Astrocyte (in vitro differentiated cells and primary cell): ENCODE measurements around the gene LCE1F. TPM values are rescaled to one million over a fixed set of nuclear protein-coding genes. Genes with fewer than 3 reads are reported as not detected.

Experiments
- DNase-seq: peaks from one replicate; pipeline ENCODE4 v3.0.0-alpha.2; 2010; ENCODE audit warnings: low read depth
- FAIRE-seq: peaks from 2 replicates; lab custom pipeline; 2011; peaks lifted over from hg19 to GRCh38; lab: Jason Lieb, UNC
- H2AFZ ChIP-seq: 2 replicates; pipeline ENCODE4 v1.6.0; 2012; ENCODE audit warnings: low read depth, low read length, inconsistent platforms
- H3K27ac ChIP-seq: 2 replicates; pipeline ENCODE4 v1.5.1; 2011; ENCODE audit warnings: low read depth, low read length, inconsistent platforms
- H3K27me3 ChIP-seq: 2 replicates; pipeline ENCODE4 v1.6.0; 2011; ENCODE audit warnings: low read length, inconsistent platforms; ENCODE audit not compliant: insufficient read depth
- H3K36me3 ChIP-seq: 2 replicates; pipeline ENCODE4 v1.5.1; 2011; ENCODE audit warnings: low read length, inconsistent platforms; ENCODE audit not compliant: insufficient read depth
- H3K4me1 ChIP-seq: 2 replicates; pipeline ENCODE4 v1.5.1; 2011; ENCODE audit warnings: low read length, inconsistent platforms; ENCODE audit not compliant: insufficient read depth
- H3K4me2 ChIP-seq: 2 replicates; pipeline ENCODE4 v1.6.0; 2012; ENCODE audit warnings: low read length, inconsistent platforms
- H3K4me3 ChIP-seq: 2 replicates; pipeline ENCODE4 v1.5.1; 2011; ENCODE audit warnings: low read depth, mild to moderate bottlenecking, low read length, inconsistent platforms; ENCODE audit not compliant: insufficient read depth
- H3K79me2 ChIP-seq: 2 replicates; pipeline ENCODE4 v1.6.0; 2012; ENCODE audit warnings: mild to moderate bottlenecking, low read length, inconsistent platforms; ENCODE audit not compliant: insufficient read depth
- H3K9ac ChIP-seq: 2 replicates; pipeline ENCODE4 v1.6.0; 2012; ENCODE audit warnings: mild to moderate bottlenecking, low read length, inconsistent platforms
- H3K9me3 ChIP-seq: 2 replicates; pipeline ENCODE4 v1.5.1; 2012; ENCODE audit warnings: low read depth, mild to moderate bottlenecking, low read length, inconsistent platforms; ENCODE audit not compliant: insufficient read depth
- H4K20me1 ChIP-seq: 2 replicates; pipeline ENCODE4 v1.6.0; 2012; ENCODE audit warnings: low read length, inconsistent platforms; ENCODE audit not compliant: insufficient read depth
- H3K27ac Mint-ChIP-seq: one replicate; pipeline ENCODE4 v1.8.0; 2021; ENCODE audit warnings: mild to moderate bottlenecking, mixed read lengths; ENCODE audit not compliant: unreplicated experiment
- H3K27me3 Mint-ChIP-seq: one replicate; pipeline ENCODE4 v1.8.0; 2021; ENCODE audit warnings: low read depth, mixed read lengths; ENCODE audit not compliant: unreplicated experiment
- H3K36me3 Mint-ChIP-seq: one replicate; pipeline ENCODE4 v1.8.0; 2021; ENCODE audit warnings: low read depth, mixed read lengths; ENCODE audit not compliant: unreplicated experiment
- H3K4me1 Mint-ChIP-seq: one replicate; pipeline ENCODE4 v1.8.0; 2021; ENCODE audit warnings: low read depth, mixed read lengths; ENCODE audit not compliant: unreplicated experiment
- H3K4me3 Mint-ChIP-seq: one replicate; pipeline ENCODE4 v1.8.0; 2021; ENCODE audit warnings: mild to moderate bottlenecking, moderate library complexity, mixed read lengths; ENCODE audit not compliant: unreplicated experiment
- H3K9me3 Mint-ChIP-seq: one replicate; pipeline ENCODE4 v1.8.0; 2021; ENCODE audit warnings: mild to moderate bottlenecking, mixed read lengths; ENCODE audit not compliant: unreplicated experiment
- EZH2 ChIP-seq: IDR thresholded peaks from 2 replicates; pipeline ENCODE4 v1.6.1; 2012; ENCODE audit warnings: mild to moderate bottlenecking, low read length, inconsistent platforms; ENCODE audit not compliant: insufficient read depth
- total RNA-seq: library from RNA; stranded (reverse); gene quantifications from 2 replicates; pipeline ENCODE4 v1.2.1, GENCODE V29; 2021
- TF ChIP-seq, protein P1 (sequence below): IDR thresholded peaks from 2 replicates; pipeline ENCODE4 v1.5.1; 2011; ENCODE audit warnings: low read depth, mild to moderate bottlenecking, inconsistent platforms, low read length, moderate library complexity; ENCODE audit not compliant: insufficient read depth

Gene LCE1F
- total RNA-seq, 1 donor from 2014 or later: not detected

DNA sequence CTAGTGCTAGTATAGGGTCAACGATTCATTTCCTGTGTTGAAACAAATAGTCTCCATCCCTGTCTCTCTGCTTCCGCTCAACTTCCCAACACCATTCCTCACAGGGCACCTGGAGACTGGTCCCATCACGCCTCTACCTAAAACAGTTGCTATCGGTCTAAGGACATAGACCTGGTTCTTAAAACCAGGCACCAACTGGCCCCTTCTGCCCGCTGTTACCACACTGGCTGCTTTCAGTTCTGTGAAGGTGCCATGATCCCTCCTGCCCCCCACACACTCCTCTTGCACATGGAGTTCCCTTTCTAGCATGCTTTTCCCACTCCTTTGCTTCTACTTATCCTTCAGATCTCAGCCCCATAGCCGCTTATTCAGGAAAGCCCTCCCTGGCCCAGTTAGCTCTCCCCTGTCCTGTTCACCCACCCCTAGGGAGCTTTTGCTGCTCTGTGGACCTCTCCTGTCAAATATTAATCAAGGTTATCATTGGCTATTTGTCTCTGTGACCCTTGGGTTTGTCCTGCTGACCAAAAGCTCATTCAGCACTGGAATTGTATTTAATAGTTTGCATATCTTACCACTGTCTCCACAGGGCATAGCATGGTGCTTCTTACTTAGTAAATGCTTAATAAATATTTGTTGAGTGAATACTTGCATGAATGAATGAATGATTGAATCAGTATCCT is 29.0 kb upstream of the LCE1F start:
- no peak overlapping the region for H2AFZ ChIP-seq
- H4K20me1 ChIP-seq: no peaks in the 10 kb centered on the region

DNA sequence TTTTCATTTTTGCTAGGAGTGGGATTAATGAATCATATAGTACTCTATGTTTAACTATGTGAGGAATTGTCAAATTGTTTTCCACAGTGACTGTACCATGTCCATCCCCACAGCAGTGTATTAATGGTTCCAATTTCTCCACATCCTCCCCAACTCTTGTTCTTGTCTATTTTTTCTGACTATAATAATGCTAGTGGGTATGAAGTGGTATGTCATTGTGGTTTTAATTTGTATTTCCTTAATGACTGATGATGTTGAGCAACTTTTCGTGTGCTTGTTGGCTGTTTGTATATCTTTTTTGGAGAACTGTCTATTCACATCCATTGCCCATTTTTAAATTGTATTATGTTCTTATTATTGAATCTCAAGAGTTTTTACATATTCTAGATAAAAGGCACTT is 27.1 kb upstream of the LCE1F start:
- H3K9me3 ChIP-seq: no peaks in the 10 kb centered on the region

More for the DNA sequence above, 29.0 kb upstream of the LCE1F start:
- Histone ChIP-seq H3K9ac (no peak overlapping the region), H3K4me1 (no peaks in the 10 kb centered on the region), H3K4me2 (no peak overlapping the region), H3K36me3 (no peaks in the 10 kb centered on the region), H3K27me3 (no peaks in the 10 kb centered on the region), H3K9me3 (no peaks in the 10 kb centered on the region), H3K27ac (no peak overlapping the region), H3K4me3 (no peak overlapping the region), H3K79me2 (no peaks in the 10 kb centered on the region)
- Mint-ChIP-seq H3K27ac (no peak overlapping the region), H3K4me3 (no peak overlapping the region), H3K27me3 (peaks cover 7% of the 10 kb centered on the region), H3K9me3 (no peaks in the 10 kb centered on the region), H3K4me1 (peaks cover 2% of the 10 kb centered on the region), H3K36me3 (no peaks in the 10 kb centered on the region)
- DNase-seq (no peak), FAIRE-seq (no peak)
- TF ChIP-seq, protein P1, sequence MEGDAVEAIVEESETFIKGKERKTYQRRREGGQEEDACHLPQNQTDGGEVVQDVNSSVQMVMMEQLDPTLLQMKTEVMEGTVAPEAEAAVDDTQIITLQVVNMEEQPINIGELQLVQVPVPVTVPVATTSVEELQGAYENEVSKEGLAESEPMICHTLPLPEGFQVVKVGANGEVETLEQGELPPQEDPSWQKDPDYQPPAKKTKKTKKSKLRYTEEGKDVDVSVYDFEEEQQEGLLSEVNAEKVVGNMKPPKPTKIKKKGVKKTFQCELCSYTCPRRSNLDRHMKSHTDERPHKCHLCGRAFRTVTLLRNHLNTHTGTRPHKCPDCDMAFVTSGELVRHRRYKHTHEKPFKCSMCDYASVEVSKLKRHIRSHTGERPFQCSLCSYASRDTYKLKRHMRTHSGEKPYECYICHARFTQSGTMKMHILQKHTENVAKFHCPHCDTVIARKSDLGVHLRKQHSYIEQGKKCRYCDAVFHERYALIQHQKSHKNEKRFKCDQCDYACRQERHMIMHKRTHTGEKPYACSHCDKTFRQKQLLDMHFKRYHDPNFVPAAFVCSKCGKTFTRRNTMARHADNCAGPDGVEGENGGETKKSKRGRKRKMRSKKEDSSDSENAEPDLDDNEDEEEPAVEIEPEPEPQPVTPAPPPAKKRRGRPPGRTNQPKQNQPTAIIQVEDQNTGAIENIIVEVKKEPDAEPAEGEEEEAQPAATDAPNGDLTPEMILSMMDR: no peak
- no peak for TF ChIP-seq EZH2

More for the DNA sequence above, 27.1 kb upstream of the LCE1F start:
- H4K20me1 ChIP-seq: no peaks in the 10 kb centered on the region
- H3K36me3 Mint-ChIP-seq: no peaks in the 10 kb centered on the region
- H3K79me2 ChIP-seq: no peaks in the 10 kb centered on the region
- FAIRE-seq (no peak), DNase-seq (no peak)
- H3K27me3 Mint-ChIP-seq: peaks cover under 1% of the 10 kb centered on the region
- H3K27me3 ChIP-seq: no peaks in the 10 kb centered on the region
- H3K4me2 ChIP-seq: no peak overlapping the region
- peaks cover 3% of the 10 kb centered on the region for H3K4me1 ChIP-seq
- H3K27ac Mint-ChIP-seq: no peak overlapping the region
- H3K9me3 Mint-ChIP-seq: no peaks in the 10 kb centered on the region
- H2AFZ ChIP-seq: no peak overlapping the region
- no peak overlapping the region for H3K9ac ChIP-seq
- H3K4me3 Mint-ChIP-seq: no peak overlapping the region
- peaks cover 5% of the 10 kb centered on the region for H3K4me1 Mint-ChIP-seq
- no peaks in the 10 kb centered on the region for H3K36me3 ChIP-seq
- TF ChIP-seq EZH2: no peak
- TF ChIP-seq, protein P1: no peak
- H3K27ac ChIP-seq: no peak overlapping the region
- H3K4me3 ChIP-seq: no peak overlapping the region
